DND-41 (cell line): ENCODE measurements around the gene FTO.

ENCODE experiments used
- ATAC-seq: fragments of 200-7000 bp; cut with Tn5 transposase; 3 replicates; pipeline ENCODE4 v1.9.1; 2021; ENCODE audit warnings: low read depth; ENCODE audit not compliant: insufficient read depth
- DNase-seq: peaks from one replicate; pipeline ENCODE4 v3.0.0-alpha.2; 2020
- H2AFZ ChIP-seq: 2 replicates; pipeline ENCODE4 v1.6.0; 2012; ENCODE audit warnings: low read depth, low read length
- H3K27ac ChIP-seq: 2 replicates; pipeline ENCODE4 v1.5.1; 2012; ENCODE audit warnings: low read length, inconsistent platforms
- H3K27me3 ChIP-seq: fragments of 200-600 bp; sonication (generic); 2 replicates; pipeline ENCODE4 v1.6.0; 2012; ENCODE audit warnings: low read length, mild to moderate bottlenecking, inconsistent platforms; ENCODE audit not compliant: insufficient read depth, poor library complexity
- H3K36me3 ChIP-seq: 2 replicates; pipeline ENCODE4 v1.5.1; 2012; ENCODE audit warnings: low read length, inconsistent platforms; ENCODE audit not compliant: insufficient read depth
- H3K4me1 ChIP-seq: 2 replicates; pipeline ENCODE4 v1.5.1; 2012; ENCODE audit warnings: mild to moderate bottlenecking, low read length; ENCODE audit not compliant: insufficient read depth
- H3K4me2 ChIP-seq: 2 replicates; pipeline ENCODE4 v1.6.0; 2012; ENCODE audit warnings: mild to moderate bottlenecking, moderate library complexity, low read length, inconsistent platforms; ENCODE audit not compliant: insufficient read depth
- H3K4me3 ChIP-seq, 2 experiments: fragments of 200-600 bp in 1 of 2; shearing (Covaris generic) in 1 of 2; 2 replicates each; pipeline ENCODE4 v1.5.1; 2012 to 2016; ENCODE audit warnings: inconsistent platforms in 2 of 2, low read length in 2 of 2, mild to moderate bottlenecking in 2 of 2, low read depth in 1 of 2, moderate library complexity in 1 of 2
- H3K79me2 ChIP-seq: 2 replicates; pipeline ENCODE4 v1.6.0; 2012; ENCODE audit warnings: low read length, inconsistent platforms; ENCODE audit not compliant: insufficient read depth
- H3K9ac ChIP-seq: 2 replicates; pipeline ENCODE4 v1.6.0; 2012; ENCODE audit warnings: low read depth, mild to moderate bottlenecking, inconsistent platforms, low read length, moderate library complexity
- H3K9me3 ChIP-seq: 2 replicates; pipeline ENCODE4 v1.5.1; 2012; ENCODE audit warnings: low read length, moderate library complexity, mild to moderate bottlenecking, inconsistent platforms; ENCODE audit not compliant: insufficient read depth, severe bottlenecking
- H4K20me1 ChIP-seq: 2 replicates; pipeline ENCODE4 v1.6.0; 2012; ENCODE audit warnings: low read length; ENCODE audit not compliant: insufficient read depth
- CTCF ChIP-seq: IDR thresholded peaks from 2 replicates; pipeline ENCODE4 v1.5.1; 2012; ENCODE audit warnings: borderline replicate concordance, low read length, moderate library complexity, mild to moderate bottlenecking; ENCODE audit not compliant: poor library complexity, severe bottlenecking; ENCODE audit errors: extremely low read depth
- EZH2 ChIP-seq: IDR thresholded peaks from 3 replicates; pipeline ENCODE4 v1.6.1; 2012; ENCODE audit warnings: borderline replicate concordance, low read depth, mild to moderate bottlenecking, moderate library complexity, low read length, inconsistent platforms; ENCODE audit not compliant: severe bottlenecking

The FTO gene

GRCh38 chr16:53732296-53732929 lies 28.5 kb downstream of the FTO start:
- no peak overlapping the region for H3K27ac ChIP-seq
- DNase-seq (no peak), ATAC-seq (no peak)
- no peak overlapping the region for H3K4me3 ChIP-seq
- no peaks in the 10 kb centered on the region for H3K36me3 ChIP-seq
- no peaks in the 10 kb centered on the region for H3K4me1 ChIP-seq
- TF ChIP-seq EZH2: no peak
- TF ChIP-seq CTCF: no peak
- H4K20me1 ChIP-seq: peaks cover 34% of the 10 kb centered on the region; the same call in 1 of the 2 replicates
- no peak overlapping the region for H3K4me2 ChIP-seq
- no peaks in the 10 kb centered on the region for H3K9me3 ChIP-seq
- no peaks in the 10 kb centered on the region for H3K27me3 ChIP-seq
- H3K9ac ChIP-seq: no peak overlapping the region
- H3K79me2 ChIP-seq: peaks cover 82% of the 10 kb centered on the region
- no peak overlapping the region for H2AFZ ChIP-seq

- H3K9ac ChIP-seq: no peak overlapping the region
- no peak for TF ChIP-seq EZH2
- TF ChIP-seq CTCF: no peak
- peaks cover 32% of the 10 kb centered on the region; the same call in 1 of the 2 replicates for H4K20me1 ChIP-seq
- no peaks in the 10 kb centered on the region for H3K4me1 ChIP-seq
- no peak overlapping the region for H3K4me2 ChIP-seq
- no peaks in the 10 kb centered on the region for H3K36me3 ChIP-seq
- H3K9me3 ChIP-seq: no peaks in the 10 kb centered on the region
- H3K27ac ChIP-seq: no peak overlapping the region
- no peaks in the 10 kb centered on the region for H3K27me3 ChIP-seq
- H2AFZ ChIP-seq: no peak overlapping the region
- ATAC-seq: no peak
- DNase-seq: no peak
- no peak overlapping the region for H3K4me3 ChIP-seq
- peaks cover 73% of the 10 kb centered on the region for H3K79me2 ChIP-seq
These were observed 31.0 kb downstream of the FTO start for GRCh38 chr16:53734908-53735307.

- Histone ChIP-seq H3K79me2 (peaks cover 72% of the 10 kb centered on the region), H3K27ac (no peak overlapping the region), H4K20me1 (peaks cover 32% of the 10 kb centered on the region; the same call in 1 of the 2 replicates), H3K4me3 (no peak overlapping the region), H3K4me1 (no peaks in the 10 kb centered on the region), H3K36me3 (no peaks in the 10 kb centered on the region), H3K4me2 (no peak overlapping the region), H3K27me3 (no peaks in the 10 kb centered on the region), H3K9me3 (no peaks in the 10 kb centered on the region), H2AFZ (no peak overlapping the region), H3K9ac (no peak overlapping the region)
- ATAC-seq (no peak), DNase-seq (no peak)
- TF ChIP-seq EZH2: no peak
These were observed 32.3 kb downstream of the FTO start for GRCh38 chr16:53736297-53736696.

GRCh38 chr16:53737552-53737951 lies 33.6 kb downstream of the FTO start:
- ATAC-seq (no peak), DNase-seq (no peak)
- Histone ChIP-seq H3K27ac (no peak overlapping the region), H3K9ac (no peak overlapping the region), H3K4me3 (no peak overlapping the region), H4K20me1 (peaks cover 34% of the 10 kb centered on the region; the same call in 1 of the 2 replicates), H3K36me3 (no peaks in the 10 kb centered on the region), H3K4me1 (no peaks in the 10 kb centered on the region), H3K27me3 (no peaks in the 10 kb centered on the region), H3K9me3 (no peaks in the 10 kb centered on the region), H2AFZ (no peak overlapping the region), H3K79me2 (peaks cover 79% of the 10 kb centered on the region), H3K4me2 (no peak overlapping the region)
- TF ChIP-seq EZH2: no peak
- no peak for TF ChIP-seq CTCF
